ENCODE measurements around the gene CST8. TPM values are rescaled to one million over a fixed set of nuclear protein-coding genes. Genes with fewer than 3 reads are reported as not detected.

The CST8 gene
- polyA plus RNA-seq, 3 donors from 2014 or later: not detected

GRCh38 chr20:23515250-23515939 is 24.5 kb downstream of the CST8 start:
- H3K4me1 Mint-ChIP-seq: no peaks in the 10 kb centered on the region
- H3K36me3 Mint-ChIP-seq: peaks cover 0 to 4% (median 0%) of the 10 kb centered on the region in 3 donors
- peaks cover 3 to 8% (median 4%) of the 10 kb centered on the region in 3 donors for H3K27me3 Mint-ChIP-seq (ENCODE audit: low read depth in 3 of 3)
- DNase-seq: no peak
- H3K9me3 Mint-ChIP-seq: no peaks in the 10 kb centered on the region
- no peak overlapping the region for H3K4me3 Mint-ChIP-seq
- no peak overlapping the region for H3K27ac Mint-ChIP-seq

- H3K4me1 Mint-ChIP-seq: no peaks in the 10 kb centered on the region
- peaks cover 3 to 5% (median 4%) of the 10 kb centered on the region in 3 donors for H3K27me3 Mint-ChIP-seq (ENCODE audit: low read depth in 3 of 3)
- DNase-seq: no peak
- peaks cover 0 to 4% (median 0%) of the 10 kb centered on the region in 3 donors for H3K36me3 Mint-ChIP-seq
- H3K9me3 Mint-ChIP-seq: no peaks in the 10 kb centered on the region
- H3K27ac Mint-ChIP-seq: no peak overlapping the region
- no peak overlapping the region for H3K4me3 Mint-ChIP-seq
Measured at GRCh38 chr20:23517719-23518118, 26.8 kb downstream of the CST8 start.

GRCh38 chr20:23519556-23519955 is 28.6 kb downstream of the CST8 start:
- peaks cover 0 to 4% (median 0%) of the 10 kb centered on the region in 3 donors for H3K27me3 Mint-ChIP-seq (ENCODE audit: low read depth in 3 of 3)
- no peaks in the 10 kb centered on the region for H3K4me1 Mint-ChIP-seq
- H3K27ac Mint-ChIP-seq: no peak overlapping the region
- H3K36me3 Mint-ChIP-seq: peaks cover 0 to under 1% (median 0%) of the 10 kb centered on the region in 3 donors
- DNase-seq: no peak
- H3K9me3 Mint-ChIP-seq: no peaks in the 10 kb centered on the region
- H3K4me3 Mint-ChIP-seq: no peak overlapping the region

- Mint-ChIP-seq H3K9me3 (no peaks in the 10 kb centered on the region), H3K27ac (no peak overlapping the region), H3K4me3 (no peak overlapping the region), H3K4me1 (no peaks in the 10 kb centered on the region), H3K27me3 (ENCODE audit: low read depth in 3 of 3) (peaks cover 0 to 4% (median 0%) of the 10 kb centered on the region in 3 donors), H3K36me3 (no peaks in the 10 kb centered on the region)
- DNase-seq: no peak
Measured at GRCh38 chr20:23520185-23520584, 29.3 kb downstream of the CST8 start.

GRCh38 chr20:23524146-23524545 is 33.2 kb downstream of the CST8 start:
- H3K9me3 Mint-ChIP-seq: peaks cover 8 to 15% (median 11%) of the 10 kb centered on the region in 6 donors
- H3K27ac Mint-ChIP-seq: no peak overlapping the region
- peaks cover 0 to 2% of the 10 kb centered on the region in 2 donors for H3K4me1 Mint-ChIP-seq
- H3K4me3 Mint-ChIP-seq: no peak overlapping the region
- H3K27me3 Mint-ChIP-seq (ENCODE audit: low read depth in 3 of 3): peaks cover 0 to 2% (median 0%) of the 10 kb centered on the region in 3 donors
- peaks cover 5 to 14% (median 11%) of the 10 kb centered on the region in 3 donors for H3K36me3 Mint-ChIP-seq
- DNase-seq: no peak

GRCh38 chr20:23526850-23527249 is 35.9 kb downstream of the CST8 start:
- H3K27ac Mint-ChIP-seq: no peak overlapping the region
- H3K4me1 Mint-ChIP-seq: peaks cover 15 to 24% of the 10 kb centered on the region in 2 donors
- peaks cover 5 to 15% (median 13%) of the 10 kb centered on the region in 3 donors for H3K36me3 Mint-ChIP-seq
- H3K9me3 Mint-ChIP-seq: peaks cover 8 to 21% (median 14%) of the 10 kb centered on the region in 6 donors
- no peak for DNase-seq
- peaks cover 0 to 2% (median 0%) of the 10 kb centered on the region in 3 donors for H3K27me3 Mint-ChIP-seq (ENCODE audit: low read depth in 3 of 3)
- H3K4me3 Mint-ChIP-seq: no peak overlapping the region

- Mint-ChIP-seq H3K36me3 (peaks cover 5 to 18% (median 15%) of the 10 kb centered on the region in 3 donors), H3K9me3 (peaks cover 8 to 21% (median 14%) of the 10 kb centered on the region in 6 donors), H3K4me3 (peak overlapping the region in 3 of 5 donors; percentile 1 to 2 (median 1)), H3K4me1 (peaks cover 15 to 24% of the 10 kb centered on the region in 2 donors), H3K27me3 (ENCODE audit: low read depth in 3 of 3) (peaks cover 0 to 2% (median 0%) of the 10 kb centered on the region in 3 donors), H3K27ac (peak overlapping the region in 1 of 6 donors; percentile 11)
- no peak for DNase-seq
Measured at GRCh38 chr20:23528867-23529431, 38.0 kb downstream of the CST8 start.

GRCh38 chr20:23530937-23531567 is 40.1 kb downstream of the CST8 start:
- H3K4me3 Mint-ChIP-seq: peak overlapping the region; percentile 8 to 77 (median 60)
- H3K27ac Mint-ChIP-seq: peak overlapping the region; percentile 48 to 78 (median 72)
- H3K9me3 Mint-ChIP-seq: peaks cover 8 to 21% (median 14%) of the 10 kb centered on the region in 6 donors
- DNase-seq: peak; percentile 7 to 56 (median 37)
- H3K27me3 Mint-ChIP-seq (ENCODE audit: low read depth in 3 of 3): peaks cover 0 to 2% (median 0%) of the 10 kb centered on the region in 3 donors
- peaks cover 5 to 18% (median 15%) of the 10 kb centered on the region in 3 donors for H3K36me3 Mint-ChIP-seq
- H3K4me1 Mint-ChIP-seq: peaks cover 15 to 24% of the 10 kb centered on the region in 2 donors

GRCh38 chr20:23532533-23532932 is 41.6 kb downstream of the CST8 start:
- H3K4me1 Mint-ChIP-seq: peaks cover 15 to 24% of the 10 kb centered on the region in 2 donors
- no peak overlapping the region for H3K4me3 Mint-ChIP-seq
- H3K27ac Mint-ChIP-seq: peak overlapping the region in 1 of 6 donors; percentile 63
- H3K27me3 Mint-ChIP-seq (ENCODE audit: low read depth in 3 of 3): peaks cover 0 to 2% (median 0%) of the 10 kb centered on the region in 3 donors
- peaks cover 6 to 18% (median 13%) of the 10 kb centered on the region in 6 donors for H3K9me3 Mint-ChIP-seq
- H3K36me3 Mint-ChIP-seq: peaks cover 5 to 14% (median 12%) of the 10 kb centered on the region in 3 donors
- DNase-seq: no peak

- Mint-ChIP-seq H3K27me3 (ENCODE audit: low read depth in 3 of 3) (peaks cover 0 to 2% (median 0%) of the 10 kb centered on the region in 3 donors), H3K27ac (no peak overlapping the region), H3K9me3 (peaks cover 4 to 16% (median 11%) of the 10 kb centered on the region in 6 donors), H3K4me3 (no peak overlapping the region), H3K36me3 (peaks cover 5 to 12% (median 9%) of the 10 kb centered on the region in 3 donors), H3K4me1 (peaks cover 15 to 24% of the 10 kb centered on the region in 2 donors)
- no peak for DNase-seq
Measured at GRCh38 chr20:23533161-23533560, 42.2 kb downstream of the CST8 start.

- H3K4me3 Mint-ChIP-seq: no peak overlapping the region
- peaks cover 0 to 11% (median 0%) of the 10 kb centered on the region in 3 donors for H3K36me3 Mint-ChIP-seq
- peak overlapping the region in 1 of 6 donors; percentile 20 for H3K27ac Mint-ChIP-seq
- no peaks in the 10 kb centered on the region for H3K9me3 Mint-ChIP-seq
- peaks cover 14 to 18% of the 10 kb centered on the region in 2 donors for H3K4me1 Mint-ChIP-seq
- H3K27me3 Mint-ChIP-seq (ENCODE audit: low read depth in 3 of 3): peaks cover 0 to 4% (median 0%) of the 10 kb centered on the region in 3 donors
- DNase-seq: no peak
Measured at GRCh38 chr20:23534801-23535593, 44.1 kb downstream of the CST8 start.

GRCh38 chr20:23536328-23536974 is 45.5 kb downstream of the CST8 start:
- H3K9me3 Mint-ChIP-seq: no peaks in the 10 kb centered on the region
- peaks cover 0 to 11% (median 0%) of the 10 kb centered on the region in 3 donors for H3K36me3 Mint-ChIP-seq
- H3K27ac Mint-ChIP-seq: no peak overlapping the region
- DNase-seq: no peak
- peaks cover 2 to 4% of the 10 kb centered on the region in 2 donors for H3K4me1 Mint-ChIP-seq
- peaks cover 0 to 4% (median 0%) of the 10 kb centered on the region in 3 donors for H3K27me3 Mint-ChIP-seq (ENCODE audit: low read depth in 3 of 3)
- no peak overlapping the region for H3K4me3 Mint-ChIP-seq

GRCh38 chr20:23537030-23537429 is 46.1 kb downstream of the CST8 start:
- DNase-seq: no peak
- H3K36me3 Mint-ChIP-seq: peaks cover 0 to 11% (median 0%) of the 10 kb centered on the region in 3 donors
- peaks cover 0 to 4% (median 0%) of the 10 kb centered on the region in 3 donors for H3K27me3 Mint-ChIP-seq (ENCODE audit: low read depth in 3 of 3)
- H3K9me3 Mint-ChIP-seq: no peaks in the 10 kb centered on the region
- no peaks in the 10 kb centered on the region for H3K4me1 Mint-ChIP-seq
- no peak overlapping the region for H3K27ac Mint-ChIP-seq
- H3K4me3 Mint-ChIP-seq: no peak overlapping the region

All from immature natural killer cell (primary cell).